ENCODE measurements around the gene CBX8. TPM values are rescaled to one million over a fixed set of nuclear protein-coding genes. Genes with fewer than 3 reads are reported as not detected.
"Not testable (repeated sequence)": the region's sequence is repeated elsewhere in the genome, so short reads cannot be mapped to it uniquely, and the experiment has no call there.

CBX8 gene
- total RNA-seq, 2 experiments from 2014 or later: 4.9 to 5.5 TPM

GRCh38 chr17:79761894-79762589, 34.8 kb downstream of the CBX8 start:
- ATAC-seq (ENCODE audit: low read depth) (no peak), DNase-seq (no peak)
- Mint-ChIP-seq H3K4me3 (no peak overlapping the region), H3K27me3 (peaks cover 16% of the 10 kb centered on the region), H3K27ac (no peak overlapping the region), H3K9me3 (no peaks in the 10 kb centered on the region), H3K36me3 (no peaks in the 10 kb centered on the region), H3K4me1 (no peaks in the 10 kb centered on the region)
- POLR2A ChIA-PET: no interaction called here

DNA sequence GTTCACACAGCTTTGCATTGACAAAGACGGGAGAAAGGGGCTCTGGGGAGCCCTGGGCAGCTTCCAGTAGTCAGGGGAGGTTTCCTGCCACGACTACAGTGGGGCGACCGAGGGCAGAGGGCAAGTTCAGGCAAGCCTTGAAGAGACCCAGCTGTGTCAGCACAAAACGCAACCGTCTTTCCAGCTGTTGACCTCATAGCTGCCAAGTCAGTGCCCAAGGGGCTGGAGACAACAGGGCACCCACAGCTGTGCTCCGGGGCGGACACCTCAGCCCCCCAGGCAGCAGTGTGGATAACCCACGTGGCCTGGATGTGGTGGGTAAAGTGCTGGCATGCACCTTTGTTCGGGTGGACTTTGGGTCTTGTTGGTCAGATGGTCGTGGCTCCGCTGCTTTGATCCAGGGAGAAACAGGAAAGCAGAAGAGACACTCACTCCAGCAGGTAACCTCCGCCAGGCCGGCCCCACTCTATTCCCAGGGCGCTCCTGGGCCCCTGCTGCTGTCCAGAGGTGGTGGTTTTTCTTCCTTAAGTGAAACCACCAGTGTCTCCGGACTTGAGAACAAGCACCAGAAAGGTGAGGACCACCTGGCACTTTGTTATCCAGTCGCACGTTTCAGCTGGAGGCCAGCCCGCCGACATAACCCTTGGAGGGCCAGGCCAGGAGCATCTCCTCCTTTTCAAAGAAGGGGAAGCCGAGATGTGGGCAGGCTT, 36.5 kb downstream of the CBX8 start:
- H3K27ac Mint-ChIP-seq: no peak overlapping the region
- ATAC-seq (ENCODE audit: low read depth) (no peak), DNase-seq (no peak)
- H3K36me3 Mint-ChIP-seq: no peaks in the 10 kb centered on the region
- H3K4me1 Mint-ChIP-seq: no peaks in the 10 kb centered on the region
- POLR2A ChIA-PET: no interaction called here
- H3K4me3 Mint-ChIP-seq: no peak overlapping the region
- H3K9me3 Mint-ChIP-seq: no peaks in the 10 kb centered on the region
- peaks cover 16% of the 10 kb centered on the region for H3K27me3 Mint-ChIP-seq

GRCh38 chr17:79758271-79758670, 38.6 kb downstream of the CBX8 start:
- Mint-ChIP-seq H3K9me3 (no peaks in the 10 kb centered on the region), H3K27me3 (peaks cover 23% of the 10 kb centered on the region), H3K36me3 (no peaks in the 10 kb centered on the region), H3K27ac (no peak overlapping the region), H3K4me1 (no peaks in the 10 kb centered on the region), H3K4me3 (no peak overlapping the region)
- ATAC-seq (ENCODE audit: low read depth) (no peak), DNase-seq (no peak)
- POLR2A ChIA-PET: no interaction called here

- Mint-ChIP-seq H3K9me3 (no peaks in the 10 kb centered on the region), H3K4me1 (no peaks in the 10 kb centered on the region), H3K36me3 (no peaks in the 10 kb centered on the region), H3K27ac (no peak overlapping the region), H3K27me3 (peaks cover 24% of the 10 kb centered on the region), H3K4me3 (no peak overlapping the region)
- ATAC-seq (ENCODE audit: low read depth) (no peak), DNase-seq (no peak)
- POLR2A ChIA-PET: no interaction called here
These were observed 39.6 kb downstream of the CBX8 start for GRCh38 chr17:79757140-79757745.

DNA sequence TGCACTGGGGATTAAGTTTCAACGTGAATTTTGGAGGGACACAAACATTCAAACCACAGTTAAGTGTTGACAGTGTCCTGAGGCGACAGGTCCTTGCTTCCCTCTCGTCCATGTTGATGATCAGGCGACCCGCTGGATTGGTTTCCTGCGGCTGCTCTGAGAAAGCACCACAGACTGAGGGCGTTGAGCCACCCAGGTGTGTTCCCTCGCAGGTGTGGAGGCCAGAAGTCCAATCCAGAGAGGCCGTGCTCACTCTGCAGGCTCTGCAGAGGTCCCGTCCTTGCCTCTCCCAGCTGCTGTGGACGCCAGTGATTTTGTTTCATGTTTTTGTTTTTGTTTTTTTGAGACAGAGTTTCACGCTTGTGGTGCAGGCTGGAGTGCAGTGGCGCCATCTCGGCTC, 41.3 kb downstream of the CBX8 start:
- H3K4me1 Mint-ChIP-seq: no peaks in the 10 kb centered on the region
- no peak for ATAC-seq (ENCODE audit: low read depth)
- no peaks in the 10 kb centered on the region for H3K36me3 Mint-ChIP-seq
- H3K9me3 Mint-ChIP-seq: no peaks in the 10 kb centered on the region
- no peak overlapping the region for H3K4me3 Mint-ChIP-seq
- peaks cover 37% of the 10 kb centered on the region for H3K27me3 Mint-ChIP-seq
- POLR2A ChIA-PET: no interaction called here
- DNase-seq: no peak
- H3K27ac Mint-ChIP-seq: no peak overlapping the region

- H3K27ac Mint-ChIP-seq, POLR2A ChIA-PET, H3K9me3 Mint-ChIP-seq: not testable (repeated sequence)
These were observed 42.0 kb downstream of the CBX8 start for GRCh38 chr17:79754903-79755302.

DNA sequence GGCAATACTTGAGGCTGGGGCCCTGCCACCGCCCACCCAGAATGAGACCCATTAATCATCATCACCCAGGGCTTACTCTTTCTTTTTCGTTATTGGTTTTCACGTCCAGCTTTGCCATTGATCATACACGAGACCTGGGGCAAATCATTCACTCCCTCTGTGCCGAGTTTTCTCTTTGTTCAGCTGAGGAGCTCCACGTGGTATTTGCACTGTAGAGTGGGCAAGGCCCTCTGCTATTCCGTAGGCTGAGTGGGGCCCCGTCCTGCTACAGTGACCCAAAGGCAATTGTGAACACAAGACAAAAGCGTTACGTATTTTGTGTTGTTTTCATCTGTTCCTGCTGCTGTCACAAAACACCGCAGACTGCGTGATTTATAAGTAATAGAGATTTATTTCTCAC, 42.5 kb downstream of the CBX8 start:
- H3K4me3 Mint-ChIP-seq: no peak overlapping the region
- POLR2A ChIA-PET: no interaction called here
- no peaks in the 10 kb centered on the region for H3K4me1 Mint-ChIP-seq
- H3K9me3 Mint-ChIP-seq: no peaks in the 10 kb centered on the region
- H3K27me3 Mint-ChIP-seq: peaks cover 47% of the 10 kb centered on the region
- H3K36me3 Mint-ChIP-seq: no peaks in the 10 kb centered on the region
- DNase-seq: no peak
- no peak for ATAC-seq (ENCODE audit: low read depth)
- no peak overlapping the region for H3K27ac Mint-ChIP-seq

More at GRCh38 chr17:79754903-79755302, 42.0 kb downstream of the CBX8 start:
- not testable (repeated sequence) for H3K36me3 Mint-ChIP-seq; ATAC-seq (ENCODE audit: low read depth); H3K4me3 Mint-ChIP-seq; H3K4me1 Mint-ChIP-seq; DNase-seq
- peaks cover 42% of the 10 kb centered on the region for H3K27me3 Mint-ChIP-seq

DNA sequence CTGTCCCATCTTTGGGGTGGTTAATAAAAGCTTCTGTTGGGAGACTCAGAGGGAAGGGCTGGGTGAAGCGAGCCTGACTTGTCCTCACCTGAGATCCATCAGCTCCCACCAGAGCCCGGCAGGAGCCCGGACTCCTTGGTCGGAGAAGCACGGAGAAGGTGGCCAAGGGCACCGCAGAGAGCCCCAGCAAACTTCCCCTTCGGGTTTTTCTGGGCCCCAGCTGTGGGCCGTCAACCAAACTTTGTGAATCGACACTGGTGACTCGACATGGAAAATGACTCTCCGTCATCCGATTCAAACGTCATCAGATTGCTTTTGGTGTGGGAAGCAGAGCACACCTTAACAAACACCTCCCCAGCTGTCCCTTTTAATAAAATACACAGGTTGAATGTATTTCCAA, 44.7 kb downstream of the CBX8 start:
- Mint-ChIP-seq H3K4me3 (no peak overlapping the region), H3K27me3 (peaks cover 50% of the 10 kb centered on the region), H3K4me1 (peaks cover 3% of the 10 kb centered on the region), H3K27ac (no peak overlapping the region), H3K36me3 (no peaks in the 10 kb centered on the region), H3K9me3 (no peaks in the 10 kb centered on the region)
- POLR2A ChIA-PET: no interaction called here
- ATAC-seq (ENCODE audit: low read depth): no peak
- no peak for DNase-seq

- POLR2A ChIA-PET: no interaction called here
- Mint-ChIP-seq H3K27me3 (peaks cover 60% of the 10 kb centered on the region), H3K27ac (no peak overlapping the region)
These were observed 46.0 kb downstream of the CBX8 start for GRCh38 chr17:79750650-79751545.

DNA sequence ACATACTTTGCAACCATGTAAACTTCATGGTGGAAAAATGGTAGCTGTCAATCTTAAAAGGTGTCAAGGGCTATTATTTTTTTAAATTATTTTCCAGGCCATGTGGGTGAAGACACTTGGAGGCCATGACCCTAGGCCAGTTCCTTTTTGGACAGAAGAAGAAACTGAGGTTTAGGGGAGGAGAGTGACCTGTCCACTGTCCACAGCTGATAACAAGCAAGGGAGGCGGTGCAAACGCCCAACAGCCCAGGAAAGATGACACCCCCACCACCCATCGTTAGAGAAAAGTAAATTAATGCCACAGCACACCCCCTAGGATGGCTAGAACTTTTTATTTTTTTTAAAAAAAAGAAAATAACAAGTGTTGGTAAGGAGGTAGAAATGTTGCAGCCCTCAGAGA, 46.9 kb downstream of the CBX8 start:
- H3K36me3 Mint-ChIP-seq: no peaks in the 10 kb centered on the region
- H3K9me3 Mint-ChIP-seq: no peaks in the 10 kb centered on the region
- no peak overlapping the region for H3K4me3 Mint-ChIP-seq
- ATAC-seq (ENCODE audit: low read depth): no peak
- H3K4me1 Mint-ChIP-seq: peaks cover 6% of the 10 kb centered on the region
- no peak for DNase-seq
- POLR2A ChIA-PET: no interaction called here
- H3K27ac Mint-ChIP-seq: no peak overlapping the region
- H3K27me3 Mint-ChIP-seq: peaks cover 65% of the 10 kb centered on the region

More at GRCh38 chr17:79750650-79751545, 46.0 kb downstream of the CBX8 start:
- DNase-seq: no peak
- ATAC-seq (ENCODE audit: low read depth): no peak
- Mint-ChIP-seq H3K9me3 (no peaks in the 10 kb centered on the region), H3K36me3 (no peaks in the 10 kb centered on the region), H3K4me3 (no peak overlapping the region), H3K4me1 (peaks cover 6% of the 10 kb centered on the region)

DNA sequence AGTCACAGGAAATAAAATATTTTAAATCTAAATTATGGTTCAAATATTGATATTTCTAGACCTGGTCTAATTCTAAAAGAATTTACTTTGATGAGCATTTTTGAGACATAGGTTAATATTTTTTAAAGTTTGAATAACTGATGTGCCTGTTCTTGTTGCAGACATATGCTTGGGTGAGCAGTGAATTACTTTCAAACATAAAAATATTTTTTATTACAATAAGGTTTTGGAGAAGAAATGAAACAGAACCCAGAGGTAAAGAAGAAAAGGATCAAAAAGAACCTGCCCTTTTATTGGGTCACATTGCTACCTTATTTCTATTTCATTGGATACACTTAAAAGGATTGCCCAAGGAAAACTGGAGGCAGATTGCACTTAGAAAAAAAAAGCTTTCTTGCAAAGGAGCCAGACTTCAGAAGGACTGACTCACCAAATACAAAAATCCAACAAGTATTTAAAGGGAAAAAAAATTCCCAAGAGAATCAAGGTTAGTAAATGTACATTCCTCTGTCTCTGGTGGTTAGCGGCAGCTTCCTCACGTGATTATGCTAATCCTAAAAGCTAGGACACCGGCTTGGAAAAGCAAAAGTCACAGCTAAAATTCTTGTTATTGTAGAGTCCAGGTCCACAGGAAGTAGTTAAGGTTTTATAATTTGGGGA, 47.6 kb downstream of the CBX8 start:
- DNase-seq: no peak
- POLR2A ChIA-PET: no interaction called here
- peaks cover 61% of the 10 kb centered on the region for H3K27me3 Mint-ChIP-seq
- H3K4me1 Mint-ChIP-seq: peaks cover 6% of the 10 kb centered on the region
- no peaks in the 10 kb centered on the region for H3K9me3 Mint-ChIP-seq
- H3K36me3 Mint-ChIP-seq: no peaks in the 10 kb centered on the region
- H3K4me3 Mint-ChIP-seq: no peak overlapping the region
- no peak for ATAC-seq (ENCODE audit: low read depth)
- no peak overlapping the region for H3K27ac Mint-ChIP-seq

GRCh38 chr17:79748295-79749099, 48.4 kb downstream of the CBX8 start:
- no peak for ATAC-seq (ENCODE audit: low read depth)
- no peak overlapping the region for H3K27ac Mint-ChIP-seq
- no peak overlapping the region for H3K4me3 Mint-ChIP-seq
- H3K27me3 Mint-ChIP-seq: peaks cover 61% of the 10 kb centered on the region
- DNase-seq: no peak
- no peaks in the 10 kb centered on the region for H3K9me3 Mint-ChIP-seq
- POLR2A ChIA-PET: no interaction called here
- peaks cover 6% of the 10 kb centered on the region for H3K4me1 Mint-ChIP-seq
- H3K36me3 Mint-ChIP-seq: no peaks in the 10 kb centered on the region
